ENCODE data around the gene KCND2. TPM values are rescaled to one million over a fixed set of nuclear protein-coding genes. Genes with fewer than 3 reads are reported as not detected.

The KCND2 gene
- total RNA-seq, 4 donors from 2014 or later, result 0.83 to 1.9 (median 1.2) TPM

GRCh38 chr7:120468611-120469010, 195.6 kb downstream of the KCND2 start:
- no peak for DNase-seq (ENCODE audit: extremely low spot score)
- intact Hi-C loops (cut with DNase I), result no loop called here
- Histone ChIP-seq H3K27me3 (no peaks in the 10 kb centered on the region), H3K4me1 (no peaks in the 10 kb centered on the region), H3K27ac (replicated peaks in 1 of 4) (no peak overlapping the region), H3K36me3 (no peaks in the 10 kb centered on the region), H3K9me3 (no peaks in the 10 kb centered on the region), H3K4me3 (no peak overlapping the region)
- 49% methylated on average over 3 of the region's 3 CpGs for WGBS
- TF ChIP-seq EP300 (IDR thresholded peaks at IDR 0.05) (no peak), POLR2AphosphoS5 (IDR thresholded peaks at IDR 0.05) (no peak), CTCF (IDR thresholded peaks at IDR 0.05) (no peak), POLR2A (IDR thresholded peaks at IDR 0.05; ENCODE audit: low read depth) (no peak)

GRCh38 chr7:120472892-120473291, 199.9 kb downstream of the KCND2 start:
- TF ChIP-seq POLR2AphosphoS5 (IDR thresholded peaks at IDR 0.05), result no peak
- no peak for TF ChIP-seq POLR2A (IDR thresholded peaks at IDR 0.05; ENCODE audit: low read depth)
- no peak for TF ChIP-seq CTCF (IDR thresholded peaks at IDR 0.05)
- TF ChIP-seq EP300 (IDR thresholded peaks at IDR 0.05), result no peak
- no peaks in the 10 kb centered on the region for H3K36me3 ChIP-seq
- no peaks in the 10 kb centered on the region for H3K27me3 ChIP-seq
- H3K9me3 ChIP-seq, result no peaks in the 10 kb centered on the region
- WGBS, result 79% methylated on average over 3 of the region's 3 CpGs
- intact Hi-C loops (cut with DNase I), result no loop called here
- DNase-seq (ENCODE audit: extremely low spot score), result no peak
- H3K4me1 ChIP-seq, result no peaks in the 10 kb centered on the region
- no peak overlapping the region for H3K27ac ChIP-seq (replicated peaks in 1 of 4)
- H3K4me3 ChIP-seq, result no peak overlapping the region

- Histone ChIP-seq H3K36me3 (no peaks in the 10 kb centered on the region), H3K4me3 (no peak overlapping the region), H3K27me3 (no peaks in the 10 kb centered on the region), H3K9me3 (no peaks in the 10 kb centered on the region), H3K4me1 (no peaks in the 10 kb centered on the region), H3K27ac (replicated peaks in 1 of 4) (no peak overlapping the region)
- no peak for TF ChIP-seq POLR2A (IDR thresholded peaks at IDR 0.05; ENCODE audit: low read depth)
- TF ChIP-seq CTCF (IDR thresholded peaks at IDR 0.05), result no peak
- TF ChIP-seq POLR2AphosphoS5 (IDR thresholded peaks at IDR 0.05), result no peak
- no peak for TF ChIP-seq EP300 (IDR thresholded peaks at IDR 0.05)
- no peak for DNase-seq (ENCODE audit: extremely low spot score)
- WGBS, result 88% methylated on average over 5 of the region's 5 CpGs
- intact Hi-C loops (cut with DNase I), result no loop called here
These were observed 200.4 kb downstream of the KCND2 start for GRCh38 chr7:120473352-120473751.

- Histone ChIP-seq H3K4me1 (no peaks in the 10 kb centered on the region), H3K36me3 (no peaks in the 10 kb centered on the region), H3K9me3 (no peaks in the 10 kb centered on the region), H3K27me3 (no peaks in the 10 kb centered on the region), H3K27ac (replicated peaks in 1 of 4) (no peak overlapping the region), H3K4me3 (no peak overlapping the region)
- no peak for TF ChIP-seq CTCF (IDR thresholded peaks at IDR 0.05)
- TF ChIP-seq POLR2AphosphoS5 (IDR thresholded peaks at IDR 0.05), result no peak
- TF ChIP-seq POLR2A (IDR thresholded peaks at IDR 0.05; ENCODE audit: low read depth), result no peak
- no peak for TF ChIP-seq EP300 (IDR thresholded peaks at IDR 0.05)
- DNase-seq (ENCODE audit: extremely low spot score), result no peak
- intact Hi-C loops (cut with DNase I), result no loop called here
These were observed 203.0 kb downstream of the KCND2 start for GRCh38 chr7:120475994-120476393.

GRCh38 chr7:120480472-120480871, 207.5 kb downstream of the KCND2 start:
- Histone ChIP-seq H3K4me1 (no peaks in the 10 kb centered on the region), H3K36me3 (no peaks in the 10 kb centered on the region), H3K4me3 (no peak overlapping the region), H3K9me3 (no peaks in the 10 kb centered on the region), H3K27me3 (no peaks in the 10 kb centered on the region), H3K27ac (replicated peaks in 1 of 4) (no peak overlapping the region)
- intact Hi-C loops (cut with DNase I), result no loop called here
- TF ChIP-seq POLR2A (IDR thresholded peaks at IDR 0.05; ENCODE audit: low read depth) (no peak), EP300 (IDR thresholded peaks at IDR 0.05) (no peak), POLR2AphosphoS5 (IDR thresholded peaks at IDR 0.05) (no peak), CTCF (IDR thresholded peaks at IDR 0.05) (no peak)
- no peak for DNase-seq (ENCODE audit: extremely low spot score)
- 82% methylated on average over 2 of the region's 2 CpGs for WGBS

Measured in esophagus muscularis mucosa (tissue), 4 donors.